Endodermal cell (in vitro differentiated cells): ENCODE measurements around the gene SPAG6. TPM values are rescaled to one million over a fixed set of nuclear protein-coding genes. Genes with fewer than 3 reads are reported as not detected.

Experiments used
- DNase-seq: peaks from one replicate; pipeline ENCODE4 v3.0.0-alpha.2; 2017
- H3K27ac ChIP-seq: 2 replicates; pipeline ENCODE4 v1.5.1; 2013; ENCODE audit warnings: mild to moderate bottlenecking, low read depth, low read length, moderate library complexity
- H3K27me3 ChIP-seq: 2 replicates; pipeline ENCODE4 v1.6.1; 2013; ENCODE audit warnings: mild to moderate bottlenecking, low read length, moderate library complexity; ENCODE audit not compliant: insufficient read depth, control insufficient read depth, poor library complexity, severe bottlenecking
- H3K36me3 ChIP-seq: 2 replicates; pipeline ENCODE4 v1.7.0; 2013; ENCODE audit warnings: mild to moderate bottlenecking, low read length, moderate library complexity; ENCODE audit not compliant: control insufficient read depth, insufficient read depth
- H3K4me1 ChIP-seq: one replicate; pipeline ENCODE4 v1.7.0; 2013; ENCODE audit warnings: low read length; ENCODE audit not compliant: control insufficient read depth, insufficient read depth
- H3K4me3 ChIP-seq: 2 replicates; pipeline ENCODE4 v1.5.1; 2013; ENCODE audit warnings: mild to moderate bottlenecking, low read length, moderate library complexity
- H3K9ac ChIP-seq: 2 replicates; pipeline ENCODE4 v1.6.1; 2013; ENCODE audit warnings: mild to moderate bottlenecking, low read length, moderate library complexity; ENCODE audit not compliant: poor library complexity, severe bottlenecking; ENCODE audit errors: extremely low read depth
- H3K9me3 ChIP-seq: 2 replicates; pipeline ENCODE4 v1.6.1; 2013; ENCODE audit warnings: mild to moderate bottlenecking, low read length, moderate library complexity; ENCODE audit not compliant: control insufficient read depth
- H3K27ac Mint-ChIP-seq: 2 replicates; pipeline ENCODE4 v1.8.0; 2020; ENCODE audit warnings: mixed read lengths
- H3K27me3 Mint-ChIP-seq: 2 replicates; pipeline ENCODE4 v1.8.0; 2021; ENCODE audit warnings: mild to moderate bottlenecking, mixed read lengths; ENCODE audit not compliant: insufficient read depth
- H3K36me3 Mint-ChIP-seq: 2 replicates; pipeline ENCODE4 v1.8.0; 2020; ENCODE audit warnings: low read depth, mixed read lengths
- H3K4me1 Mint-ChIP-seq: 2 replicates; pipeline ENCODE4 v1.8.0; 2020; ENCODE audit warnings: mixed read lengths
- H3K4me3 Mint-ChIP-seq: 2 replicates; pipeline ENCODE4 v1.8.0; 2020; ENCODE audit warnings: mild to moderate bottlenecking, moderate library complexity, mixed read lengths
- H3K9me3 Mint-ChIP-seq: 2 replicates; pipeline ENCODE4 v1.8.0; 2020; ENCODE audit warnings: mild to moderate bottlenecking, mixed read lengths
- WGBS, 2 experiments: methylation state at CpG; one replicate each; pipeline versions ENCODE4 v1.1.5 to v1.1.7; 2013; ENCODE audit warnings: missing lambda C conversion rate in 2 of 2, mixed read lengths in 1 of 2; ENCODE audit not compliant: insufficient coverage in 1 of 2, insufficient read length in 1 of 2; 5-methylcytosine and 5-hydroxymethylcytosine counted together
- total RNA-seq, 2 donors: library from RNA; stranded (reverse); fragmentation: NEBNext Ultra II Directional in 1 of 2; extraction: Animal tissue kit (Norgen Biotek cat#: 25700) in 1 of 2; gene quantifications; 2 replicates in 1 of 2; 3 replicates in 1 of 2; pipeline ENCODE4 v1.2.1, GENCODE V29; 2021
- TF ChIP-seq, protein P1 (sequence below): fragments of 200-600 bp; sonication (generic); conservative IDR thresholded peaks from 2 replicates; pipeline ENCODE4 v1.5.0; 2021; ENCODE audit warnings: antibody characterized with exemption, mild to moderate bottlenecking

SPAG6 gene
- total RNA-seq, 2 donors from 2014 or later: 1.1 to 2.1 TPM

DNA sequence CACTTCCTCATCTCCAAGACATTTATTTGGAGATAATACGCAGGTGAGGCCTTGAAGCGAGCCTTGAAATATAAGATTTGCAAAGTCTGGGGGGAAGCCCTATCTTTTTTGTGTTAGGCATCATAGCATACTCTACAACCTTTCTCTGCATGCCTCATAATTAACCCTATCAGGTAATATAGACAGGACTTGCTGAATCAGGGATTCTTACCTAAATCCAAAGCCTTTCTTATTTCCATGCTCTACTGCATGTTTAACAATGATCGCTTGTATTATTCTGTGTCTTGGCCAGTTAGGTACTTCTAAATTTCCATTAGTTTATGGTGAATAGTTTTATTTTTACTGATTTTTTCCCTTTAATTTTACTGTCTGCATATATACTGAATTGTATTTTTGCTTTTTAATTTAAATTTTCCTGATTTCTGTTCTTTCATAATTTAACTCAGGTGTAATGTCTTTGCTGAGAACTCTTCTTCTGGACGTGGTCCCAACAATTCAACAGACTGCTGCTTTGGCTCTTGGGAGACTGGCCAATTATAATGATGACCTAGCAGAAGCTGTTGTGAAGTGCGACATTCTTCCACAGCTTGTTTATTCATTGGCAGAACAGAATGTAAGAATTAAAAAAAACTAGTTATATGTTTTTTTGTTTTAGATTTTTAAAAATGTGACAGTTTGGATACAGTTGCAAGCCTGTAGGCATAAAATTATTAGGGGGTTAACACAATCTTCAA is 19.3 kb downstream of the SPAG6 start:
- no peak overlapping the region for H3K27ac ChIP-seq
- no peaks in the 10 kb centered on the region for H3K9me3 ChIP-seq
- no peak overlapping the region for H3K4me3 Mint-ChIP-seq
- H3K4me3 ChIP-seq: no peak overlapping the region
- H3K36me3 ChIP-seq: no peaks in the 10 kb centered on the region
- no peaks in the 10 kb centered on the region for H3K4me1 ChIP-seq
- H3K27ac Mint-ChIP-seq: no peak overlapping the region
- no peaks in the 10 kb centered on the region for H3K27me3 Mint-ChIP-seq
- TF ChIP-seq, protein P1, sequence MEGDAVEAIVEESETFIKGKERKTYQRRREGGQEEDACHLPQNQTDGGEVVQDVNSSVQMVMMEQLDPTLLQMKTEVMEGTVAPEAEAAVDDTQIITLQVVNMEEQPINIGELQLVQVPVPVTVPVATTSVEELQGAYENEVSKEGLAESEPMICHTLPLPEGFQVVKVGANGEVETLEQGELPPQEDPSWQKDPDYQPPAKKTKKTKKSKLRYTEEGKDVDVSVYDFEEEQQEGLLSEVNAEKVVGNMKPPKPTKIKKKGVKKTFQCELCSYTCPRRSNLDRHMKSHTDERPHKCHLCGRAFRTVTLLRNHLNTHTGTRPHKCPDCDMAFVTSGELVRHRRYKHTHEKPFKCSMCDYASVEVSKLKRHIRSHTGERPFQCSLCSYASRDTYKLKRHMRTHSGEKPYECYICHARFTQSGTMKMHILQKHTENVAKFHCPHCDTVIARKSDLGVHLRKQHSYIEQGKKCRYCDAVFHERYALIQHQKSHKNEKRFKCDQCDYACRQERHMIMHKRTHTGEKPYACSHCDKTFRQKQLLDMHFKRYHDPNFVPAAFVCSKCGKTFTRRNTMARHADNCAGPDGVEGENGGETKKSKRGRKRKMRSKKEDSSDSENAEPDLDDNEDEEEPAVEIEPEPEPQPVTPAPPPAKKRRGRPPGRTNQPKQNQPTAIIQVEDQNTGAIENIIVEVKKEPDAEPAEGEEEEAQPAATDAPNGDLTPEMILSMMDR: no peak
- no peak for DNase-seq
- H3K9ac ChIP-seq: no peak overlapping the region
- no peaks in the 10 kb centered on the region for H3K27me3 ChIP-seq
- no peaks in the 10 kb centered on the region for H3K4me1 Mint-ChIP-seq
- no peaks in the 10 kb centered on the region for H3K9me3 Mint-ChIP-seq
- no peaks in the 10 kb centered on the region for H3K36me3 Mint-ChIP-seq
- WGBS, 2 experiments: 91 to 93% methylated on average over 4 to 5 of the region's 5 CpGs

DNA sequence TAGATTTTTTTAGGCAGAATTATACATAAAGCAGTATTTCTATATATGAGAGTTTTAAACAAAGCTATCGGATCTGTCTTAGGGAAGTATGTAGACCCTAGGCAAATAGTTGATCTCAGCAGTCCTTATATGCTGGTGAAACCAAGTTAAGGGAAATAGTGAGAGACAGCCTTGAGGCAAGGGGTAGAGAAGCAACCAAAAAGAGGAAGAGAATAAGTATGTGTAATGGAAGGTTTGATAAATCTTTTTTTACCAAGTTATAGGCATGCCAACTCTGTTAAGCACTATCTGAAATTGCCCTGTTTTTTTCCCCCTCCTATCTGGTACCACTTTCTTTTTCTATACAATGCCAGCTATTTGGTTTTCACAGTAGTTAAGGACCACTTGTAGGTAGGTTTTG is 19.9 kb downstream of the SPAG6 start:
- no peaks in the 10 kb centered on the region for H3K9me3 ChIP-seq

DNA sequence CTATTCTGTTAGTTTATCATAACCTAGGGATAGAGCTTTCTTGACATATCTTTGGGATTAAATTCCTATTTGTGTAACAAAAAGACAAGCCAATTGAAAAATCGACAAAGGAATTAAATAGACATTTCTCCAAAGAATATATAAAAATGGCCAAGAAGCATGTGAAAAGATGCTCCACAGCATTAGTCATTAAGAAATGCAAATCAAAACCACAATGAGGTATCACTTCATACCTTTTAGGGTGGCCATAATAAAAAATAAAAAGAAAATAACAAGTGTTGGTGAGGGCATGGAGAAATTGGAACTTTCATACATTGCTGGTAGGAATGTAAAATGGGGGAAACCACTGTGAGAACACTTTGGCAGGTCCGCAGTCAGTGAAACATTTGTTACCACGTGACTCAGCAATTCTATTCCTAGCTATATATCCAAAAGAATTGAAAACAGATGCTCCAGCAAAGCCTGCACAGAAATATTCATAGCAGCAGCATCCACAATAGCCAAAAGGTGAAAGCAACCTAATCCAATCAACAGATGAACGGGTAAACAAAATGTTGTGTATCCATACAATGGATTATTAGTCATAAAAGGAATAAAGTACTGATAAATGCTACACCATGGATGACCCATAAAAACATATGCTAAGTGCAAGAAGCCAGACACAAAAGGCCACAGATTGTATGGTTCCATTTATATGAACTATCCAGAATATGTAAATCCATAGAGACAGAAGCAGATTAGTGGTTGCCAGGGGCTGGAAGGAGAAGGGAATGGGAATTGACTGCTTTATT is 20.5 kb downstream of the SPAG6 start:
- Mint-ChIP-seq H3K4me3 (no peak overlapping the region), H3K9me3 (no peaks in the 10 kb centered on the region), H3K4me1 (no peaks in the 10 kb centered on the region), H3K36me3 (no peaks in the 10 kb centered on the region), H3K27ac (no peak overlapping the region), H3K27me3 (no peaks in the 10 kb centered on the region)
- Histone ChIP-seq H3K4me3 (no peak overlapping the region), H3K36me3 (no peaks in the 10 kb centered on the region), H3K27ac (no peak overlapping the region), H3K9me3 (no peaks in the 10 kb centered on the region), H3K4me1 (no peaks in the 10 kb centered on the region), H3K9ac (no peak overlapping the region), H3K27me3 (no peaks in the 10 kb centered on the region)
- TF ChIP-seq, protein P1: no peak
- 91 to 93% methylated on average over 3 to 4 of the region's 4 CpGs for WGBS, 2 experiments
- no peak for DNase-seq

More for the DNA sequence above, 19.9 kb downstream of the SPAG6 start:
- Mint-ChIP-seq H3K36me3 (no peaks in the 10 kb centered on the region), H3K9me3 (no peaks in the 10 kb centered on the region), H3K27me3 (no peaks in the 10 kb centered on the region), H3K4me1 (no peaks in the 10 kb centered on the region), H3K27ac (no peak overlapping the region), H3K4me3 (no peak overlapping the region)
- Histone ChIP-seq H3K27me3 (no peaks in the 10 kb centered on the region), H3K27ac (no peak overlapping the region), H3K36me3 (no peaks in the 10 kb centered on the region), H3K4me1 (no peaks in the 10 kb centered on the region), H3K9ac (no peak overlapping the region), H3K4me3 (no peak overlapping the region)
- no peak for DNase-seq
- TF ChIP-seq, protein P1: no peak
- WGBS, 2 experiments: 94 to 100% methylated on average over 1 of the region's 1 CpG
